Hematopoietic multipotent progenitor cell treated with erythropoietin and hydrocortisone succinate and interleukin-3 and kit ligand, for 15 days (in vitro differentiated cells): ENCODE data around the gene SLC22A12.

Experiments used
- DNase-seq: peaks from one replicate; pipeline ENCODE4 v3.0.0-alpha.2; 2015; ENCODE audit warnings: low spot score

The SLC22A12 gene

GRCh38 chr11:64628596-64628995 lies 37.6 kb downstream of the SLC22A12 start:
- no peak for DNase-seq

- DNase-seq = no peak
Observed at GRCh38 chr11:64629103-64629502, 38.1 kb downstream of the SLC22A12 start.

- no peak for DNase-seq
Observed at GRCh38 chr11:64629796-64630562, 39.0 kb downstream of the SLC22A12 start.

- no peak for DNase-seq
Observed at GRCh38 chr11:64631675-64632074, 40.7 kb downstream of the SLC22A12 start.

GRCh38 chr11:64632237-64632636 lies 41.2 kb downstream of the SLC22A12 start:
- no peak for DNase-seq

- DNase-seq = no peak
Observed at GRCh38 chr11:64632654-64633053, 41.6 kb downstream of the SLC22A12 start.

GRCh38 chr11:64633555-64634159 lies 42.6 kb downstream of the SLC22A12 start:
- DNase-seq = no peak

GRCh38 chr11:64637334-64638017 lies 46.5 kb downstream of the SLC22A12 start:
- no peak for DNase-seq

GRCh38 chr11:64638018-64638665 lies 47.1 kb downstream of the SLC22A12 start:
- DNase-seq = no peak

- DNase-seq = no peak
Observed at GRCh38 chr11:64638829-64639228, 47.8 kb downstream of the SLC22A12 start.

GRCh38 chr11:64639885-64640284 lies 48.9 kb downstream of the SLC22A12 start:
- no peak for DNase-seq

- no peak for DNase-seq
Observed at GRCh38 chr11:64641596-64642417, 50.8 kb downstream of the SLC22A12 start.

GRCh38 chr11:64642418-64642735 lies 51.4 kb downstream of the SLC22A12 start:
- no peak for DNase-seq

GRCh38 chr11:64642871-64643255 lies 51.8 kb downstream of the SLC22A12 start:
- DNase-seq = no peak

GRCh38 chr11:64643256-64643881 lies 52.3 kb downstream of the SLC22A12 start:
- DNase-seq = no peak

GRCh38 chr11:64643920-64644646 lies 53.1 kb downstream of the SLC22A12 start:
- no peak for DNase-seq

- no peak for DNase-seq
Observed at GRCh38 chr11:64644647-64645275, 53.7 kb downstream of the SLC22A12 start.

- DNase-seq = no peak
Observed at GRCh38 chr11:64647019-64647779, 56.2 kb downstream of the SLC22A12 start.

- DNase-seq = no peak
Observed at GRCh38 chr11:64648551-64648950, 57.5 kb downstream of the SLC22A12 start.

- DNase-seq = no peak
Observed at GRCh38 chr11:64649291-64649697, 58.3 kb downstream of the SLC22A12 start.
